Fibroblast of lung (primary cell): ENCODE results near the gene GRB7. TPM values are rescaled to one million over a fixed set of nuclear protein-coding genes. Genes with fewer than 3 reads are reported as not detected.

ENCODE experiments used
- DNase-seq, 2 donors: peaks; one replicate each; pipeline versions ENCODE4 v3.0.0 to v3.0.0-alpha.2; 2010; ENCODE audit warnings: low read depth in 2 of 2
- H2AFZ ChIP-seq: 2 replicates; pipeline ENCODE4 v1.5.1; 2012; ENCODE audit warnings: low read length, control low read depth, inconsistent platforms
- H3K27ac ChIP-seq: 2 replicates; pipeline ENCODE4 v1.5.1; 2011; ENCODE audit warnings: low read length, control low read depth; ENCODE audit not compliant: insufficient read depth
- H3K27me3 ChIP-seq: 2 replicates; pipeline ENCODE4 v1.5.1; 2011; ENCODE audit warnings: mild to moderate bottlenecking, low read length; ENCODE audit not compliant: control insufficient read depth, insufficient read depth
- H3K36me3 ChIP-seq: 2 replicates; pipeline ENCODE4 v1.5.1; 2011; ENCODE audit warnings: low read length; ENCODE audit not compliant: control insufficient read depth, insufficient read depth
- H3K4me1 ChIP-seq: 2 replicates; pipeline ENCODE4 v1.5.1; 2011; ENCODE audit warnings: low read length; ENCODE audit not compliant: control insufficient read depth, insufficient read depth; ENCODE audit errors: extremely low read depth
- H3K4me2 ChIP-seq: 2 replicates; pipeline ENCODE4 v1.5.1; 2011; ENCODE audit warnings: low read length, control low read depth; ENCODE audit not compliant: insufficient read depth; ENCODE audit errors: extremely low read depth
- H3K4me3 ChIP-seq, 4 experiments: fragments of 200-600 bp in 1 of 4; sonication (generic) in 1 of 4; replicated peaks in 1 of 4; 2 replicates each; pipeline ENCODE4 v1.5.1; 2011 to 2016; ENCODE audit warnings: low read length in 4 of 4, low read depth in 3 of 4, mild to moderate bottlenecking in 3 of 4, control low read depth in 2 of 4, inconsistent platforms in 1 of 4, mixed read lengths in 1 of 4; ENCODE audit not compliant: insufficient read depth in 1 of 4; ENCODE audit errors: control extremely low read depth in 1 of 4
- H3K79me2 ChIP-seq: 2 replicates; pipeline ENCODE4 v1.5.1; 2012; ENCODE audit warnings: mild to moderate bottlenecking, low read length, inconsistent platforms; ENCODE audit not compliant: control insufficient read depth, insufficient read depth
- H3K9ac ChIP-seq: 2 replicates; pipeline ENCODE4 v1.5.1; 2011; ENCODE audit warnings: mild to moderate bottlenecking, low read length, control low read depth; ENCODE audit not compliant: insufficient read depth
- H3K9me3 ChIP-seq: 2 replicates; pipeline ENCODE4 v1.5.1; 2012; ENCODE audit warnings: low read depth, low read length; ENCODE audit not compliant: control insufficient read depth, insufficient read depth
- H4K20me1 ChIP-seq: 2 replicates; pipeline ENCODE4 v1.5.1; 2011; ENCODE audit warnings: low read length; ENCODE audit not compliant: control insufficient read depth, insufficient read depth; ENCODE audit errors: extremely low read depth
- EZH2 ChIP-seq: IDR thresholded peaks from 2 replicates; pipeline ENCODE4 v1.5.1; 2012; ENCODE audit warnings: low read length, control low read depth, mild to moderate bottlenecking; ENCODE audit errors: missing control alignments
- polyA plus RNA-seq, 2 donors: library from polyadenylated mRNA; depleted of rRNA in 1 of 2; stranded (reverse) in 1 of 2; unstranded in 1 of 2; fragments of >200 nt; gene quantifications; 2 replicates each; pipeline ENCODE4 v1.2.1, GENCODE V29; 2011 to 2012; ENCODE audit warnings: missing spikeins in 1 of 2
- total RNA-seq: library from RNA; depleted of rRNA; stranded (reverse); fragments of >200 nt; gene quantifications from 2 replicates; pipeline ENCODE4 v1.2.1, GENCODE V29; 2014
- TF ChIP-seq, protein P1 (sequence below), 2 donors: IDR thresholded peaks in 1 of 2; conservative IDR thresholded peaks in 1 of 2; 1 replicate in 1 of 2; 2 replicates in 1 of 2; pipeline ENCODE4 v1.5.1; 2011 to 2012; ENCODE audit warnings: low read length in 2 of 2, control low read depth in 1 of 2, inconsistent platforms in 1 of 2, low read depth in 1 of 2, mild to moderate bottlenecking in 1 of 2

The GRB7 gene
- total and polyA plus RNA-seq, 2 donors (not counting 1 experiment from before 2014, with no cell fraction given): under 0.01 to 0.07 TPM

DNA sequence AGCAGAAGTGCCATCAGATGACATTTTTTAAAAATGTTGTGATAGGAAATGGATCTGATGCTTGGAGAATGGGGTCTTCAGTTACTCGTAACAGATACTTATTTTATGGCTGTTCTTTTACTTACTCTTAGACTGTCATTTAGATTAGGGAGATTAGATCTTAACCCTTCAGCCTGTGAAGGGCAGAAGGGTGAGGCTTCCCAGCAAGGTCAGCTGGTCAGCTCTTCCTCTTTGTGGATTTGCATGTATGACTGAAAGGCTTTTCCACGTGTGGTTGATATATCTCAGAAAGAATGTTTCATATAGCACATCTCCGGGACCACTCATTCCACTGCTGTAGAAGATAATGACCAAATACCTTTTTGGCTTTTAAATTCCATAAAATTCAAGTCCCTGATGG lies 27.4 kb downstream of the GRB7 start:
- H3K4me2 ChIP-seq: no peak overlapping the region
- no peak for DNase-seq
- H4K20me1 ChIP-seq: no peaks in the 10 kb centered on the region
- H3K36me3 ChIP-seq: no peaks in the 10 kb centered on the region
- no peak overlapping the region for H3K4me3 ChIP-seq
- no peaks in the 10 kb centered on the region for H3K79me2 ChIP-seq
- TF ChIP-seq, protein P1, sequence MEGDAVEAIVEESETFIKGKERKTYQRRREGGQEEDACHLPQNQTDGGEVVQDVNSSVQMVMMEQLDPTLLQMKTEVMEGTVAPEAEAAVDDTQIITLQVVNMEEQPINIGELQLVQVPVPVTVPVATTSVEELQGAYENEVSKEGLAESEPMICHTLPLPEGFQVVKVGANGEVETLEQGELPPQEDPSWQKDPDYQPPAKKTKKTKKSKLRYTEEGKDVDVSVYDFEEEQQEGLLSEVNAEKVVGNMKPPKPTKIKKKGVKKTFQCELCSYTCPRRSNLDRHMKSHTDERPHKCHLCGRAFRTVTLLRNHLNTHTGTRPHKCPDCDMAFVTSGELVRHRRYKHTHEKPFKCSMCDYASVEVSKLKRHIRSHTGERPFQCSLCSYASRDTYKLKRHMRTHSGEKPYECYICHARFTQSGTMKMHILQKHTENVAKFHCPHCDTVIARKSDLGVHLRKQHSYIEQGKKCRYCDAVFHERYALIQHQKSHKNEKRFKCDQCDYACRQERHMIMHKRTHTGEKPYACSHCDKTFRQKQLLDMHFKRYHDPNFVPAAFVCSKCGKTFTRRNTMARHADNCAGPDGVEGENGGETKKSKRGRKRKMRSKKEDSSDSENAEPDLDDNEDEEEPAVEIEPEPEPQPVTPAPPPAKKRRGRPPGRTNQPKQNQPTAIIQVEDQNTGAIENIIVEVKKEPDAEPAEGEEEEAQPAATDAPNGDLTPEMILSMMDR (conservative IDR thresholded peaks at IDR 0.05 in 1 of 2, IDR thresholded peaks at IDR 0.05 in 1 of 2; ENCODE audit: low read depth in 1 of 2, low read length in 2 of 2): no peak
- no peak for TF ChIP-seq EZH2
- peaks cover 8% of the 10 kb centered on the region for H3K27me3 ChIP-seq
- H3K4me1 ChIP-seq: peaks cover 2% of the 10 kb centered on the region
- H2AFZ ChIP-seq: no peak overlapping the region
- H3K27ac ChIP-seq: no peak overlapping the region
- no peak overlapping the region for H3K9ac ChIP-seq
- H3K9me3 ChIP-seq: no peaks in the 10 kb centered on the region

DNA sequence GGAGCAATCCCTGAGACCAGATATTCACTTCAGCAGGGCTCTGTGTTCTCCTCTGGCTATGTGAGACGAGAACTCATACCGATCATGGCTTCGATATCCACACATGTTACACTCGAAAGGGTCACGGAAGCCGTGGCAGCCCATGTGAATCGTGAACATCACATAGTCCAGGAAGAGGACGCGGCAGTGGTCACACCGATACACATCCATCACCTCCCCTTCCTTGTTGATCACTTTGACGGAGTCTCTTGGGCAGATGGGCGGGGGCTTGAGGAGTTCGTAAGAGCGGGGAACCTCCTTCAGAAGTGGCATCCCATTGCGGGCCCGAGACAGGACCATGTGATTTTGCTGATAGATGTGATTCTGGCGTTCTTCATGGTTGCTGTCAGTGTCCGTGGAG lies 28.0 kb downstream of the GRB7 start:
- H3K9ac ChIP-seq: no peak overlapping the region
- H3K27ac ChIP-seq: no peak overlapping the region
- peaks cover 2% of the 10 kb centered on the region for H3K4me1 ChIP-seq
- no peaks in the 10 kb centered on the region for H4K20me1 ChIP-seq
- no peaks in the 10 kb centered on the region for H3K79me2 ChIP-seq
- no peak overlapping the region for H3K4me3 ChIP-seq
- no peak overlapping the region for H3K4me2 ChIP-seq
- no peak for DNase-seq
- H2AFZ ChIP-seq: no peak overlapping the region
- H3K9me3 ChIP-seq: no peaks in the 10 kb centered on the region
- H3K27me3 ChIP-seq: peaks cover 5% of the 10 kb centered on the region
- TF ChIP-seq, protein P1 (conservative IDR thresholded peaks at IDR 0.05 in 1 of 2, IDR thresholded peaks at IDR 0.05 in 1 of 2; ENCODE audit: low read depth in 1 of 2, low read length in 2 of 2): no peak
- no peak for TF ChIP-seq EZH2
- no peaks in the 10 kb centered on the region for H3K36me3 ChIP-seq

DNA sequence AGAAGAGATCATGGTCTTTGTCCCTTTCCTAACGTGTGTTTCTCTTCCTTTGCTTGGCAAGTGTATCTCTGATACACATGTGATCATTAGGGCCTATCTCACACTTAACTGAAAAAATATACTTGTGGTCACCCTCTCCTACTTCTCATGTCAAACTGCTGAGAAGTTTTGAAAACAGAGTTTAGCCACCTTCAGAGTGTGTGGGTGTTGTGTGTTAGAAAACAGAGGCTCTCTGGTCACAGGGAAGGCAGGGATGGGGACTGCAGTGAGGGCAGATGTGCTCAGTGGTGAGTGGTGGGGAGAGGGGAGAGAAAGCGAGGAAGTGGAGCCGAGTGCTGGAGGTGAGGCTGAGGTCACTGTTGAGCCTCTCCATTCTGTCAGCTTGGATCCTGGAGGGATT lies 29.4 kb downstream of the GRB7 start:
- DNase-seq: no peak
- no peak overlapping the region for H2AFZ ChIP-seq
- peaks cover 8% of the 10 kb centered on the region for H3K27me3 ChIP-seq
- H4K20me1 ChIP-seq: no peaks in the 10 kb centered on the region
- TF ChIP-seq EZH2: no peak
- TF ChIP-seq, protein P1 (conservative IDR thresholded peaks at IDR 0.05 in 1 of 2, IDR thresholded peaks at IDR 0.05 in 1 of 2; ENCODE audit: low read depth in 1 of 2, low read length in 2 of 2): no peak
- no peaks in the 10 kb centered on the region for H3K79me2 ChIP-seq
- H3K4me3 ChIP-seq: no peak overlapping the region
- no peaks in the 10 kb centered on the region for H3K36me3 ChIP-seq
- H3K4me1 ChIP-seq: peaks cover 2% of the 10 kb centered on the region
- no peaks in the 10 kb centered on the region for H3K9me3 ChIP-seq
- H3K4me2 ChIP-seq: no peak overlapping the region
- no peak overlapping the region for H3K27ac ChIP-seq
- no peak overlapping the region for H3K9ac ChIP-seq
